ENCODE data around the gene ACBD4.

Gene ACBD4

GRCh38 chr17:45117848-45118646, 17.4 kb upstream of the ACBD4 start:
- no peak overlapping the region for H3K4me3 ChIP-seq (replicated peaks; ENCODE audit: low read depth, low read length)
- H3K27me3 ChIP-seq (replicated peaks; ENCODE audit: control insufficient read depth, insufficient read depth, low read length) = no peaks in the 10 kb centered on the region
- no peaks in the 10 kb centered on the region for H3K36me3 ChIP-seq (ENCODE audit: control insufficient read depth, insufficient read depth, low read length)
- TF ChIP-seq CTCF (IDR thresholded peaks at IDR 0.05; ENCODE audit: insufficient read depth, low read length, poor library complexity, severe bottlenecking) = no peak
- no peak for DNase-seq (ENCODE audit: extremely low read depth, insufficient read length)

GRCh38 chr17:45118691-45119090, 16.8 kb upstream of the ACBD4 start:
- DNase-seq (ENCODE audit: extremely low read depth, insufficient read length) = no peak
- Histone ChIP-seq H3K4me3 (replicated peaks; ENCODE audit: low read depth, low read length) (no peak overlapping the region), H3K27me3 (replicated peaks; ENCODE audit: control insufficient read depth, insufficient read depth, low read length) (no peaks in the 10 kb centered on the region), H3K36me3 (ENCODE audit: control insufficient read depth, insufficient read depth, low read length) (no peaks in the 10 kb centered on the region)
- no peak for TF ChIP-seq CTCF (IDR thresholded peaks at IDR 0.05; ENCODE audit: insufficient read depth, low read length, poor library complexity, severe bottlenecking)

GRCh38 chr17:45119964-45120363, 15.5 kb upstream of the ACBD4 start:
- no peak for TF ChIP-seq CTCF (IDR thresholded peaks at IDR 0.05; ENCODE audit: insufficient read depth, low read length, poor library complexity, severe bottlenecking)
- Histone ChIP-seq H3K36me3 (ENCODE audit: control insufficient read depth, insufficient read depth, low read length) (no peaks in the 10 kb centered on the region), H3K4me3 (replicated peaks; ENCODE audit: low read depth, low read length) (no peak overlapping the region), H3K27me3 (replicated peaks; ENCODE audit: control insufficient read depth, insufficient read depth, low read length) (no peaks in the 10 kb centered on the region)
- DNase-seq (ENCODE audit: extremely low read depth, insufficient read length) = no peak

DNA sequence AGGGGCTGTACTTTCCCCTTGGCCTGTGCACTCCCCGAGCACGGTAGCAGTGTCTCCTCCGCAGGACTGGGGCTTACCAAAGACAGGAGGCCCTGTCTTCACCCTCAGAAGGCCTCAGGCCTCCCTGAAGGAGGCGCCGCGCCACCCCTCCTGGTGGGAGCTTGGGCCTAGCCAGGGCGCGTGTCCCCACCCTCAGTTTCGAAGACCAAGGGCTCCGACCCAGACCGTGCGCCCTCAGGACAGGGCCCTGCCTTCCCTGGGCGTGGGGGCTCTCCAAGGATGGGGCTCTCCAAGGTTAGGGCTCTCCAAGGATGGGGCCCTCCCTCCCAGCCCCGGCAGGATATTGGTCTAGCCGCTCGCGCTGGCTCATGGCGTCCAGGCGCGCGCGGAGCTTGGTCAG, 14.9 kb upstream of the ACBD4 start:
- no peak for TF ChIP-seq CTCF (IDR thresholded peaks at IDR 0.05; ENCODE audit: insufficient read depth, low read length, poor library complexity, severe bottlenecking)
- no peak for DNase-seq (ENCODE audit: extremely low read depth, insufficient read length)
- no peaks in the 10 kb centered on the region for H3K36me3 ChIP-seq (ENCODE audit: control insufficient read depth, insufficient read depth, low read length)
- no peak overlapping the region for H3K4me3 ChIP-seq (replicated peaks; ENCODE audit: low read depth, low read length)
- H3K27me3 ChIP-seq (replicated peaks; ENCODE audit: control insufficient read depth, insufficient read depth, low read length) = no peaks in the 10 kb centered on the region

GRCh38 chr17:45121055-45121454, 14.4 kb upstream of the ACBD4 start:
- DNase-seq (ENCODE audit: extremely low read depth, insufficient read length) = no peak
- H3K36me3 ChIP-seq (ENCODE audit: control insufficient read depth, insufficient read depth, low read length) = no peaks in the 10 kb centered on the region
- TF ChIP-seq CTCF (IDR thresholded peaks at IDR 0.05; ENCODE audit: insufficient read depth, low read length, poor library complexity, severe bottlenecking) = no peak
- no peaks in the 10 kb centered on the region for H3K27me3 ChIP-seq (replicated peaks; ENCODE audit: control insufficient read depth, insufficient read depth, low read length)
- H3K4me3 ChIP-seq (replicated peaks; ENCODE audit: low read depth, low read length) = no peak overlapping the region
